ENCODE results near the gene PLXDC2.

Gene PLXDC2

GRCh38 chr10:19888061-19888660 lies 71.9 kb downstream of the PLXDC2 start:
- Histone ChIP-seq H3K4me1 (ENCODE audit: insufficient read depth, poor library complexity, severe bottlenecking) (no peaks in the 10 kb centered on the region), H3K27ac (ENCODE audit: poor library complexity, severe bottlenecking) (no peak overlapping the region), H3K27me3 (ENCODE audit: insufficient read depth, poor library complexity, severe bottlenecking) (no peaks in the 10 kb centered on the region), H3K36me3 (ENCODE audit: low read depth) (no peaks in the 10 kb centered on the region), H3K9me3 (ENCODE audit: severe bottlenecking) (no peaks in the 10 kb centered on the region), H3K4me3 (ENCODE audit: severe bottlenecking) (no peak overlapping the region)
- ATAC-seq (ENCODE audit: low read depth) (no peak), DNase-seq (ENCODE audit: low spot score) (no peak)
- no peak for TF ChIP-seq CTCF (IDR thresholded peaks at IDR 0.05; ENCODE audit: poor library complexity, severe bottlenecking)

GRCh38 chr10:19889256-19889655 lies 73.0 kb downstream of the PLXDC2 start:
- H3K4me1 ChIP-seq (ENCODE audit: insufficient read depth, poor library complexity, severe bottlenecking) = no peaks in the 10 kb centered on the region
- no peak overlapping the region for H3K4me3 ChIP-seq (ENCODE audit: severe bottlenecking)
- H3K27ac ChIP-seq (ENCODE audit: poor library complexity, severe bottlenecking) = no peak overlapping the region
- H3K36me3 ChIP-seq (ENCODE audit: low read depth) = no peaks in the 10 kb centered on the region
- H3K27me3 ChIP-seq (ENCODE audit: insufficient read depth, poor library complexity, severe bottlenecking) = no peaks in the 10 kb centered on the region
- no peaks in the 10 kb centered on the region for H3K9me3 ChIP-seq (ENCODE audit: severe bottlenecking)
- ATAC-seq (ENCODE audit: low read depth) (no peak), DNase-seq (ENCODE audit: low spot score) (no peak)
- no peak for TF ChIP-seq CTCF (IDR thresholded peaks at IDR 0.05; ENCODE audit: poor library complexity, severe bottlenecking)

- Histone ChIP-seq H3K4me3 (ENCODE audit: severe bottlenecking) (no peak overlapping the region), H3K27ac (ENCODE audit: poor library complexity, severe bottlenecking) (no peak overlapping the region), H3K9me3 (ENCODE audit: severe bottlenecking) (no peaks in the 10 kb centered on the region), H3K36me3 (ENCODE audit: low read depth) (no peaks in the 10 kb centered on the region), H3K4me1 (ENCODE audit: insufficient read depth, poor library complexity, severe bottlenecking) (no peaks in the 10 kb centered on the region), H3K27me3 (ENCODE audit: insufficient read depth, poor library complexity, severe bottlenecking) (no peaks in the 10 kb centered on the region)
- ATAC-seq (ENCODE audit: low read depth) = no peak
- TF ChIP-seq CTCF (IDR thresholded peaks at IDR 0.05; ENCODE audit: poor library complexity, severe bottlenecking) = no peak
- no peak for DNase-seq (ENCODE audit: low spot score)
Observed at GRCh38 chr10:19891429-19891828, 75.2 kb downstream of the PLXDC2 start.

- Histone ChIP-seq H3K27me3 (ENCODE audit: insufficient read depth, poor library complexity, severe bottlenecking) (no peaks in the 10 kb centered on the region), H3K9me3 (ENCODE audit: severe bottlenecking) (no peaks in the 10 kb centered on the region), H3K4me3 (ENCODE audit: severe bottlenecking) (no peak overlapping the region), H3K36me3 (ENCODE audit: low read depth) (no peaks in the 10 kb centered on the region), H3K27ac (ENCODE audit: poor library complexity, severe bottlenecking) (no peak overlapping the region), H3K4me1 (ENCODE audit: insufficient read depth, poor library complexity, severe bottlenecking) (no peaks in the 10 kb centered on the region)
- ATAC-seq (ENCODE audit: low read depth) (no peak), DNase-seq (ENCODE audit: low spot score) (no peak)
- no peak for TF ChIP-seq CTCF (IDR thresholded peaks at IDR 0.05; ENCODE audit: poor library complexity, severe bottlenecking)
Observed at GRCh38 chr10:19892270-19892669, 76.0 kb downstream of the PLXDC2 start.

GRCh38 chr10:19892677-19893076 lies 76.4 kb downstream of the PLXDC2 start:
- Histone ChIP-seq H3K9me3 (ENCODE audit: severe bottlenecking) (no peaks in the 10 kb centered on the region), H3K27me3 (ENCODE audit: insufficient read depth, poor library complexity, severe bottlenecking) (no peaks in the 10 kb centered on the region), H3K4me1 (ENCODE audit: insufficient read depth, poor library complexity, severe bottlenecking) (no peaks in the 10 kb centered on the region), H3K36me3 (ENCODE audit: low read depth) (no peaks in the 10 kb centered on the region), H3K27ac (ENCODE audit: poor library complexity, severe bottlenecking) (no peak overlapping the region), H3K4me3 (ENCODE audit: severe bottlenecking) (no peak overlapping the region)
- DNase-seq (ENCODE audit: low spot score) = no peak
- no peak for ATAC-seq (ENCODE audit: low read depth)
- TF ChIP-seq CTCF (IDR thresholded peaks at IDR 0.05; ENCODE audit: poor library complexity, severe bottlenecking) = no peak

Data from RWPE2 (cell line).